Psoas muscle (tissue), 8 donors: ENCODE data around the gene C4BPB. TPM values are rescaled to one million over a fixed set of nuclear protein-coding genes. Genes with fewer than 3 reads are reported as not detected.
A peak's percentile ranks its signal among the peaks of the same experiment; 100 is the strongest.

ENCODE experiments used
- ATAC-seq, 4 donors: fragments of 200-7000 bp; cut with Tn5 transposase; one replicate each; pipeline ENCODE4 v1.9.1; 2020; ENCODE audit warnings: moderate library complexity in 3 of 4, mild to moderate bottlenecking in 2 of 4
- DNase-seq, 2 donors: peaks; one replicate each; pipeline ENCODE4 v3.0.0-alpha.2; 2020
- H3K27ac ChIP-seq: fragments of 200-600 bp; one replicate; pipeline ENCODE4 v1.8.0; 2022
- H3K27me3 ChIP-seq, 3 donors: fragments of 200-600 bp in 1 of 3; one replicate each; pipeline versions ENCODE4 v1.6.1 to v1.8.0; 2013 to 2022; ENCODE audit warnings: low read length in 2 of 3, mild to moderate bottlenecking in 2 of 3, moderate library complexity in 1 of 3; ENCODE audit not compliant: insufficient read depth in 3 of 3
- H3K36me3 ChIP-seq, 2 donors: fragments of 200-600 bp in 1 of 2; one replicate each; pipeline versions ENCODE4 v1.6.1 to v1.8.0; 2013 to 2022; ENCODE audit warnings: low read depth in 1 of 2, mild to moderate bottlenecking in 1 of 2, moderate library complexity in 1 of 2; ENCODE audit not compliant: insufficient read depth in 1 of 2
- H3K4me1 ChIP-seq: fragments of 200-600 bp; one replicate; pipeline ENCODE4 v1.8.0; 2022
- H3K4me3 ChIP-seq: fragments of 200-600 bp; one replicate; pipeline ENCODE4 v1.8.0; 2022; ENCODE audit warnings: mild to moderate bottlenecking
- H3K9me3 ChIP-seq: fragments of 200-600 bp; one replicate; pipeline ENCODE4 v1.8.0; 2022
- WGBS, 3 donors: extraction: QIAGEN DNeasy Blood & Tissue Kit; methylation state at CpG; one replicate each; pipeline versions ENCODE4 v1.1.6 to v1.1.7; 2013; 5-methylcytosine and 5-hydroxymethylcytosine counted together
- intact Hi-C, 2 donors: fragments of 100-400 bp; cut with DNase I; formaldehyde crosslinking; loops; one replicate each; pipeline versions ENCODE4 v1.11.0 to v1.14.2; 2022
- polyA plus RNA-seq, 3 donors: library from polyadenylated mRNA; stranded (reverse); fragments of 200-250 nt; gene quantifications; one replicate each; pipeline ENCODE4 v1.2.3, GENCODE V29; 2013
- total RNA-seq, 4 donors: library from RNA; stranded (reverse); fragmentation: NEBNext Ultra II Directional in 2 of 4; extraction: Animal tissue kit (Norgen Biotek cat#: 25700) in 2 of 4; gene quantifications; one replicate each; pipeline versions ENCODE4 v1.2.1 to v1.2.4, GENCODE V29; 2021 to 2023
- TF ChIP-seq, protein P1 (sequence below): fragments of 200-600 bp; IDR thresholded peaks from one replicate; pipeline ENCODE4 v1.8.0; 2022; ENCODE audit warnings: antibody characterized with exemption
- donor health status: healthy with polysubstance abuse.
- donor health status: DM: no; HTN: no; CAD: no; lungs with moderate emphysema.
- donor health status: Bipolar disorder and iron deficiency.
- donor health status: healthy.
- donor health status: DM: yes; HTN: yes; CAD: no.
- donor health status: DM: no; HTN: no; CAD: no.
- donor health status: DM: no; HTN: no; CAD: no.
- donor health status: DM: yes; HTN: yes; CAD: no.

Gene C4BPB
- total and polyA plus RNA-seq, 7 donors: 0.08 to 0.48 (median 0.25) TPM; not detected in 2

DNA sequence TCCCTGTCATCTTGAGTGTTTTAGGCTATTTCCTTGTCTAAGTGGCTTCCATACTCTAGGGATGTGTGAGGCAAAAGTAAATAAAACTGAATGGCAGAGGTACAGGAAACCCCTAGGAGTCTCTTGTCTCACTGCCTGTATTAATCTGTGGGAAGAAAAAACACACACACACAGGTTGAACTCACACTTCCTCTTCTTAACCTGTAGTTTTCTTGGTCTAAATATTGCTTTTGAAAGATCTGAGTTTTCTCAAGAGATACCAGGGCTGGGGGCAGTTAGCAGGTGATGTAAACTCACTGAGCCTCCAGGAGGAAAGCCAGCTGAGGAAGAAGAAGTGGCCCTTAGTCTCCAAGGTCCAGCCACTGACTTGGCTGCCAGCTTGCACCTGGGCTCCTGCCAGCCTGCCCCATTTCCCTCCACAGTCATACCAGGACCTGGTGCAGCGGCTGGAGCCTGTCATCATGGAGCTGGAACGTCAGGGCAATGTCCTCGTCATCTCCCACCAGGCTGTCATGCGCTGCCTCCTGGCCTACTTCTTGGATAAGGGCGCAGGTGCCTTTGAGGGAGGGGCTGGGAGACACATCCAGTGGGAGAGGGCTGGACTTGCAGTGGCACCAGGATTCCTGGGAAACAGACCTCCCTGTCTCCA lies 18.7 kb upstream of the C4BPB start:
- peaks cover 7 to 90% of the 10 kb centered on the region in 2 donors for H3K36me3 ChIP-seq
- DNase-seq (peak; percentile 44 to 49), ATAC-seq (peak in 3 of 4 donors; percentile 62 to 82 (median 64))
- H3K27ac ChIP-seq: no peak overlapping the region
- H3K4me1 ChIP-seq: no peaks in the 10 kb centered on the region
- TF ChIP-seq, protein P1, sequence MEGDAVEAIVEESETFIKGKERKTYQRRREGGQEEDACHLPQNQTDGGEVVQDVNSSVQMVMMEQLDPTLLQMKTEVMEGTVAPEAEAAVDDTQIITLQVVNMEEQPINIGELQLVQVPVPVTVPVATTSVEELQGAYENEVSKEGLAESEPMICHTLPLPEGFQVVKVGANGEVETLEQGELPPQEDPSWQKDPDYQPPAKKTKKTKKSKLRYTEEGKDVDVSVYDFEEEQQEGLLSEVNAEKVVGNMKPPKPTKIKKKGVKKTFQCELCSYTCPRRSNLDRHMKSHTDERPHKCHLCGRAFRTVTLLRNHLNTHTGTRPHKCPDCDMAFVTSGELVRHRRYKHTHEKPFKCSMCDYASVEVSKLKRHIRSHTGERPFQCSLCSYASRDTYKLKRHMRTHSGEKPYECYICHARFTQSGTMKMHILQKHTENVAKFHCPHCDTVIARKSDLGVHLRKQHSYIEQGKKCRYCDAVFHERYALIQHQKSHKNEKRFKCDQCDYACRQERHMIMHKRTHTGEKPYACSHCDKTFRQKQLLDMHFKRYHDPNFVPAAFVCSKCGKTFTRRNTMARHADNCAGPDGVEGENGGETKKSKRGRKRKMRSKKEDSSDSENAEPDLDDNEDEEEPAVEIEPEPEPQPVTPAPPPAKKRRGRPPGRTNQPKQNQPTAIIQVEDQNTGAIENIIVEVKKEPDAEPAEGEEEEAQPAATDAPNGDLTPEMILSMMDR: no peak
- no peak overlapping the region for H3K4me3 ChIP-seq
- intact Hi-C loops: no loop called here
- no peaks in the 10 kb centered on the region for H3K27me3 ChIP-seq
- no peaks in the 10 kb centered on the region for H3K9me3 ChIP-seq
- WGBS, 3 donors: 80 to 87% (median 86%) methylated on average over 5 of the region's 5 CpGs

DNA sequence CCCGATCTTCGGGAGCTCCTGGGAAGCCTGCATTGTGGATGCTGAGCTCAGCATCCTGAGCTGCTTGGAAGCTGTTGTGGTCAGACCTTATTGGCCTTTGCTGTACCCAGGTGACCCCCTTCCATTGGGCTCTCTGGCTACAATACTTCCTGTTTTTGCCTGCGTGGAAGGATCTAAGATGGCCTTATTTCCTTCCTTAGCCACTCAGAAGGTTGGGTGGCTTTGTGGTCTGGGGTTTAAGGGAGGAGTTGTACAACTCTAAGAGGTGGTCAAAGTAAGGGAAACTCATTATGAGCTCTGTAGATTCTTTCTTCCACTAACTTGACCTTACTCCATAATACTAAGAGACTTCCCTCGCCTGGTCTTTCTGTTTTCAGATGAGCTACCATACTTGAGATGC lies 17.8 kb upstream of the C4BPB start:
- 85 to 89% (median 88%) methylated on average over 4 of the region's 4 CpGs for WGBS, 3 donors
- Histone ChIP-seq H3K27ac (no peak overlapping the region), H3K27me3 (no peaks in the 10 kb centered on the region), H3K36me3 (peaks cover 7 to 90% of the 10 kb centered on the region in 2 donors), H3K9me3 (no peaks in the 10 kb centered on the region), H3K4me3 (no peak overlapping the region), H3K4me1 (no peaks in the 10 kb centered on the region)
- no peak for DNase-seq
- intact Hi-C loops: no loop called here
- TF ChIP-seq, protein P1: no peak
- ATAC-seq: no peak

DNA sequence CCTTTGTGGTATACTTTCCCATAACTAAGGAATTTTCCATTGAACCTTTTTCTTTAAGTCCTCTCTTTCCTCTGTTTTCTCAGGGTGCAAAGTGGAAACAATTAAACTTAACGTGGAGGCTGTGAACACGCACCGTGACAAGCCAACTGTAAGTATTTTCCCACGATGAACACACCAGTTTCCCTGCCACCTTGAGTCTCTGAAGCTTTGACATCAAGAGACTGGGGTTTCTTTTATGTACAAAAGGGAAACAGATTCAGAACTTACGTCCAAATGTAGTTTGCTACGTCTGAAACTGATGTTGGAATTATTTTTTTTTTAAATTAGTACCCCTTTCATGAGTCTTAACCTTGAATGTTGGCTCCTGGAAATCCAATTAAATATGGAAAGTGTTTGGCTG lies 17.2 kb upstream of the C4BPB start:
- no peaks in the 10 kb centered on the region for H3K9me3 ChIP-seq
- no peak for DNase-seq
- no peaks in the 10 kb centered on the region for H3K27me3 ChIP-seq
- no peak overlapping the region for H3K27ac ChIP-seq
- H3K4me3 ChIP-seq: no peak overlapping the region
- ATAC-seq: no peak
- TF ChIP-seq, protein P1: no peak
- no peaks in the 10 kb centered on the region for H3K4me1 ChIP-seq
- 85 to 90% (median 86%) methylated on average over 6 of the region's 6 CpGs for WGBS, 3 donors
- H3K36me3 ChIP-seq: peaks cover 7 to 87% of the 10 kb centered on the region in 2 donors
- intact Hi-C loops: no loop called here

DNA sequence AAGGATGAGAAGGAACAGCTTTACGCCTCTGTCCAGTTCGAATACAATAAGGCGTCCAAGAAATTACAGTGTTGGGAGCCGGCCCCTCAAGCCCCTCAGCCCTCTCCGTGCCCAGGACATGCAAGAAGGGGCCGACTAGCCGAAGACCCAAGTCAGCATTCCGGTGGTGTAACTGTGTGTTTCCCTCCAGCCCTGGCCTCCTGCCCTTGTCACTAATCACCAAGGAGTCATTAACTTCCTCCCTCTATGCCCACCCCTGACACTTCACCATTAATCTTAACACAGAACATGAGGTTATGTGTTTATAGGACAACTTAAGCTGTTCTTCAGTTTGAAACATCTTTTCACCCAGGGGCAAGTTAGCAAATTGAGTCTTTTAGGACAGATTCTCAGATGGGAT lies 16.4 kb upstream of the C4BPB start:
- H3K27me3 ChIP-seq: no peaks in the 10 kb centered on the region
- WGBS, 3 donors: 75 to 79% (median 79%) methylated on average over 8 of the region's 8 CpGs
- H3K27ac ChIP-seq: no peak overlapping the region
- ATAC-seq (no peak), DNase-seq (no peak)
- peaks cover under 1% of the 10 kb centered on the region for H3K4me1 ChIP-seq
- intact Hi-C loops: no loop called here
- TF ChIP-seq, protein P1: no peak
- peaks cover 7 to 81% of the 10 kb centered on the region in 2 donors for H3K36me3 ChIP-seq
- no peak overlapping the region for H3K4me3 ChIP-seq
- H3K9me3 ChIP-seq: no peaks in the 10 kb centered on the region
